HG02798 (cell line): ENCODE data around the gene TRUB1.
"Not testable (repeated sequence)": the region's sequence is repeated elsewhere in the genome, so short reads cannot be mapped to it uniquely, and the experiment has no call there.

Source experiments
- ATAC-seq: cut with Tn5 transposase; IDR thresholded peaks from one replicate; pipeline ENCODE4 v1.9.1; 2021; ENCODE audit warnings: mild to moderate bottlenecking; ENCODE audit not compliant: unreplicated experiment, poor library complexity

Gene TRUB1

DNA sequence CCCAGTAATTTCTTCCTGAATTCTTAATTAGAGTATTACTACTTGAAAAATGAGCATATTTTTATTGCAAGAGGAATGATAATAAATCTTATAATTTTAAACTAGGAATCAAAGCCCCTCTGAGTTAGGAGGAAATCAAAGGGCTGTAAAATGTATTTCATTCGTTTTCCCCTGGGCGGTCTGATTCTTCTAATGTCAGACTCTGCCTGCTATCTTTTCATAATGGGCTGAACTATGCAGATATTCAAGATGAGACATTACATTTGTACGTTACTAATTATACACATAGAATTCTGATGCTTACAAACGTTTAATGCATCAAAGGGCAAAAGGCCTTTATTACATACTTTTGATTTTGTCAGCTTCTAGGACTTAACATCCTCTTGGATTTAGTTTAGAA, 16.0 kb upstream of the TRUB1 start:
- ATAC-seq: no peak

DNA sequence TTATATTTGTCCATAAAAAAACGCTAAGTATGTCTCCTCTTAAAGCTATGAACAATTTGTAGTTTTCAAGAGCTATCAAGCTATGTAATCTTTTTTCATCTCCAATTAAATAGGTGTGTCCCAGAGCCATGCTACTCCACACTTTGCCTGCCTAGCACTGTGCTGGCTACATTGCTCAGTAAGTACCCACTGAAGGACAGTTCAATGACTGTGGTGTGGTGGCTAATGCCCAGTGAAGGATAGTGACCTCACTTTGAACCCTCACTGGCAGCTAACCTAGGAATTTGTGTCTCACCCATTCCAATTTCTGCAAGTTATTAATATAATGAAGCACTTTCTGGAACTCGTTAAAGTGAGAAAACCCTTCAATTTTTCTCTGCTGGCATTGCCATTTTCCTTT, 14.4 kb upstream of the TRUB1 start:
- ATAC-seq: no peak

DNA sequence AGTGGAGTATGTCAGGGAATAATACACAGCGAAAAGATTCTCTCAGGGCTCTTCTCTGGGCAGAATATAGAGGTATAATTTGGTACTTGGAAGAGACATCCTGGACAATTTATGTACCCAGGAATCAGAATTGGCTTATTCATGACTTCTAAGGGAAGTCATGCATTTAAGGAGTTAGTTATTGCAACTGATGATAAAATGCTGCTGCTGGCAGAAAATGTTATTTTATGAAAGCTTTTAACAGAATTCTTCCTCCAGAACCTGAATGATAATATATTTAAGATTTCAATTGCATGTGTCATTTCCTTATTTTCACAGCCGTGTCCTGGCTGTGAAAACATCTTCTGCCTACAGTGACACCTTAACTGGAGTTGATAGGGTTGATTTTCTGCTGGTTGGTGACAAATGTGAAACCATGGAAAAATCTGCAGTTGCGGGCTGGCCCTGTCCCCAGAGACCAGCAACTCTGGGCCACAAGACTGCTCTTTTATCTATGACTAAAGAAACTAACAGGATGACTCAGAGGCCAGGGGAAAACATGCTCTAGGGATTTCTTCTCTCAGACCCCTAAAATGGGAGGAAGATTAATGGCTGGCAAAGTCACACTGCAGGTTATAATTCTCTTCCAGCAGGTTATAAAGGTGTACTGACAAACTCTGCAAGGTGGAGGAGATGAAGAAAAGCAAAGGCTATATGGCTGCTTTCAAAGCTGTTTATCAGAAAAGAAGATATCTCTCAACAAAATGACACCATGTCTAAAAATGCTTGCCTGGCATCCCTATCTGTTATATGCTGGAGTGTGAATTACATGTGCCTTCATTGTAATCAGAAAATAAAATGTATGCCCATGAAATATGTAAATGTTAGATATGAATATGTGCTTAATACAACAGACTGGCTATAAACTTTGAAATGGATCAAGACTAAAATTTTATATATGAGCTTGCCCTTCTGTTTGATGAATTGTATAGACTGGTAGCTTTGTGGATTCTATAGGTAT, 12.1 kb upstream of the TRUB1 start:
- peak; percentile 64 for ATAC-seq

DNA sequence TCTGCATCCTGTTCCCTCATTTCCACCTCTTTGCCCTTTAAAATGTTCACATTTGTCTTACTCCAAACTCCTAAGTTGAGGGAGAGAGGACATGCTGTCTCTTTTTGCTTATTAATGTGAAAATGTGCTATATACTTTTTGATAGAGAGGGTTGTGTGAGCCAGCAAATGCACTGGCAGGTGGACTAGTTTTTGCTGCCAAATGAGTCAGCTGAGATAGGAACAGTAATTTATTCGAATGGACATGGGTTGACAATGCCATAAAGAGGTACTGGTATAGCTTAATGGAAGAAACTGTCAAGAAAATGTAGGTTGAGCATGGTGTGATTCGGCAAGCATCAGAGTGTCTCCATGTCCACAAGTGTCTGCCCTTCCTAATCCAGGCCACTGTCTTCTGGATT, 9.2 kb upstream of the TRUB1 start:
- ATAC-seq: no peak

DNA sequence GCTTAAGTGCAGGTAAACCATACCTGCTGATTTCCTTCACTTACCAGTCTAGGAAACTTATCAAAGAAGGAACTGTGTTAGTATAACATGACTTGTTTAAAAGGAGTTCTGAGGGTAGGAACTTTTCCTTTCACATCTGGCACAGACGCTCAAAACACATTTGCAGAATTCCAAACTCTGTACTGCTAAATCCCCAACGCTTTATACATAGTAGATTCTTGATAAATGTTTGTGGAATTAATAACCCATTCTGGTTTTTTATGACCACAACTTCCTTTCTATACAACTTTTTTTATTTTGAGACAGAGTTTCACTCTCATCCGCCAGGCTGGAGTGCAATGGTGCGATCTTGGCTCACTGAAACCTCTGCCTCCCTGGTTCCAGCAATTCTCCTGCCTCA, 7.7 kb upstream of the TRUB1 start:
- no peak for ATAC-seq

DNA sequence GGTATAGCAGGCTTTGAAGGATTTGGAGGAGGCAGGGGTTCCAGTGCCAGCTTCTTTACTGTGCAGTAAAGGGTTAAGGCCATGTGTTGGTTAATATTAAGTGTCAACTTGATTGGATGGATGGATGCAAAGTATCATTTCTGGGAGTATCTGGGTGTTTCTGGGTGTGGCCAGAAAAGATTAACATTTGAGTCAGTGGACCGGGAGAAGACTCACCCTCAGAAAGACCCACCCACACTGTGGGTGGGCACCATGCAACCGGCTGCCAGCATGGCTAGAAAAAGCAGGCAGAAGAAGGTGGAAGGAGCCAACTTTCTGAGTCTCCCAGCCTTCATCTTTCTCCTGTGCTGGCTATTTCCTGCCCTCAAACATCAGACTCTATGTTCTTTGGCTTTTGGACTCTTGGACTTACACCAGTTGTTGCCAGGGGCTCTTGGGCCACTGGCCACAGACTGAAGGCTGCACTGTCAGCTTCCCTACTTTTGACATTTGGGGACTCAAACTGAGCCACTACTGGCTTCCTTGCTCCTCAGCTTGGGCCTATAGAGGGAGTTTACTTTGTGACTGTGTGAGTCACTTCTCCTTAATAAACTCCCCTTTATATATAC, 6.8 kb upstream of the TRUB1 start:
- no peak for ATAC-seq

DNA sequence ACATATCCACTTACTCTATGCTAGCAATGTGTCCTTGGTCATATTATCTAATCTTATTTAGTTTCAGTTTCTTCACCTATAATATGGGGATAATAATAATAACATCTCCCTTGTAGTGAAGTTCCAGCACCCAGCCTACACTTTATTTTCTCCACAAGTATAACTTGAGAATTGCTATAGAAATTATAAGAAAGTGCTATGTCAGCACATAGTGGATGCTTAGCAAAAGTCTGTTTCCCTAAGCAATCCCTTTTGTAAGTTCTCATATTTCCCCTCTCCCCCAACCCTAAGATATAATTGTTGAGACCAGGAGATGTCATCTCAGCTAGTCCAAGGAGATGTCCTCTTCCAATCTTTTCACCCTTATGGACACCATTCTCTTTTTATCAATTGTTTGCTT, 5.8 kb upstream of the TRUB1 start:
- no peak for ATAC-seq

DNA sequence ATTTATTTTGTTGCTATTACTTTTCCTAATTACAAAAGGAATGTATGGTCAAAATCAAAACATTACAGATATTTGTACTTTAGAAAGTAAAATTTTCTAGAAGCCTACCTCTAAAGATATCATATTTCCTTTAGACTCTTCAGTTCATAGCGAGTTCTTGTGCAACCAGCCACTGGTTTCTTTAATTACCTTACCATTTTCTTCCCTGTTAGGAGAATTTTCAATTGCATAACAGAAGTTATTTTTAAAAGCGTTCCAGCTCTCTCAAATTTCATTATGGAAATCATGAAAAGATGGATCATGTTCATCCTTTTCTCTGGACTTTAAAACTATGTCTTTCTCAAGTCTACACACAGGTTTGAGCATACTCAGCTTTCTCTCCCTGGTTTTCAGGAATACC, 5.0 kb upstream of the TRUB1 start:
- no peak for ATAC-seq

DNA sequence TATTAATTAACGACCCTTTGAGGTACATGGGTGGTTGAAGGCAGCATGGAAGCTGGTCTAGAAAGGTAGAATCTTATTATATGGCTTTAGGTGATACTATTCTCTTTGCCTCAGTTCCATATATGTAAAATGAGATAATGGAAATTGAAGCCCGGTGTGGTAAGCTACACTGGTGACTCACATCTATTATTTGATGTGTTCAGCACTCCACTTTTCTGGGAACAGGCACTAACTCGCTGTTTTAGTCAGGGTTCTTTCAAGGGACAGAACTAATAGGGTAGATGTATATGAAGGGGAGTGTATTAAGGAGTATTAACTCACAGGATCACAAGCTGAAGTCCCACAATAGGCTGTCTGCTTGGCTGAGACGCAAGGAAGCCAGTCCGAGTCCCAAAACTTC, 4.4 kb upstream of the TRUB1 start:
- ATAC-seq: no peak

DNA sequence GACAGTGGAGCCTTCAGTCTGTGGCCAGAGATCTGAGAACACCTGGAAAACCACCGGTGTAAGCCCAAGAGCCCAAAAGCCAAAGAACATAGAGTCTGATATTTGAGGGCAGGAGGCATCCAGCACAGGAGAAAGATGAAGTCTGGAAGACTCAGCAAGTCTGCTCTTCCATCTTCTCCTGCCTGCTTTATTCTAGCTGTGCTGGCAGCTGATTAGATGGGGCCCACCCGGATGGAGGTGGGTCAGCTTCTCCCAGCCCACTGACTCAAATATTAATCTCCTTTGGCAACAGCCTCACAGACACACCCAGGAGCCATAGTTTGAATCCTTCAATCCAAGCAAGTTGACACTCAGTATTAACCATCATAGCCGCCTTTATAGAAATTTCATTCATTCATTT, 4.0 kb upstream of the TRUB1 start:
- not testable (repeated sequence) for ATAC-seq

DNA sequence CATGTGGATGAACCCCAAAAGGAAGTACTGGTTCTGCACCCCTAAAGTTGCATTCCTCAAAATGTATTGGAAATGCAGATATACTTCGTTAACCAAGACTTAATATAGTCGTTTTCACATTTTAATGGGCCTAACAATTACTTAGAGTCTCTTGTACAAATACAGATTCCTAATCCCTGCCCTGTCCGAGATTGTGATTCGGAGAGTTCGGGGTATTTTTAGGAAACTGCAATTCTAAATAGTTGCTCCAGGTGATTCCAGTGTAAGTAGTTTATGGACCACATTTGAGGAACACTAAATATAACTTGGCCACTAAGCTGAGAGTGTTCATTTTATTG, 830 bp downstream of the TRUB1 start:
- no peak for ATAC-seq

DNA sequence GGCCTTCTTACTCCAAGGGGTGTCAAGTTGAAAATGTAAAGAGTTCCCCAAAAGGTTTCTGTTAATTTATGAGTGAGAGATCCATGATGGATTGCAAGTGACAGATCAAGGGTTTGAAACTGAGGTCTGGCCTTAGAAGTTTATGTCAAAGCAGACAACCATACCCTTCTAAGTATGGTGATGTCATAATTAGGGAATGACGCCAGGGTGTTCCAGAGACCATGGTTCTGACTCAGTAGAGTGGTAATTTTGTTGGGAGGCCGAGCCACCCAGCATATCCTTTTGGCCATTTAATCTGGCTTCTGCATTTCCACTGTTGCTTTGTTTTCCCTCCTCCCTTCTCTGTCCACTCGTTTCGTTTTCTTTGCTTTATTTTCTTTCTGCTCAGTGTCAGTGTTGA, 2.7 kb downstream of the TRUB1 start:
- ATAC-seq: no peak

DNA sequence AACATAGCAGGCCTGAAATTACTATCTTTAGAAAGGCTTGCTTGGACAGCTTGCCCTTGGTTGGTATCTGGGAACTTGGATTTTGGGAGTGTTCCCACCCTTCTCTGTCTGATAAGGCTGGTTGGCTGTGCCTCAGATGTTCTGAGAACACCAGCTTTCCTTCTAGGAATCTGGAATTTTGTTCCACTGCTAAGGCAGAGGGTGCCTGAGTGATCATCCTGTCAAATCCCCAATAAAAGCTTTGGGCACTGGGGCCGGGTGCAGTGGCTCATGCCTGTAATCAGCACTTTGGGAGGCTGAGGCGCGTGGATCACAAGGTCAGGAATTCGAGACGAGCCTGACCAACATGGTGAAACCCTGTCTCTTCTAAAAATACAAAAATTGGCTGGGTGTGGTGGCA, 5.0 kb downstream of the TRUB1 start:
- no peak for ATAC-seq

DNA sequence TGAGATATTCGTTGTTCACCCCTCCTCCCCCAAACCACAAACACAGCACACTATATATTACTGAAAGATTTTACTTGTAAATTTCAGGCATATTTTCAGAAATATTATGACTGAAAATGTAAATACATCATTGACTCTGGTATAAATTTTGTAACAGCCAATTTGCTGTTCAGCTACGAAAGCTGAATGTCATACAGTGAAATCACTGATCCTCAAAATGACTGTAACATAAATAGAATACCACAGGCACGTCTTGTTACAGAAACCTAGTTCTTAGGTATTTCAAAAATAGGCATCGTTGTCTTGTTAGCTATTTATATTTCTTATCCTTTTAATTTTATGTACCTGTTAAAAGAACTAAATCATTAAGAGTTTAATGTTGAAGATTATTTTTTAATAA, 15.1 kb downstream of the TRUB1 start:
- ATAC-seq: no peak

DNA sequence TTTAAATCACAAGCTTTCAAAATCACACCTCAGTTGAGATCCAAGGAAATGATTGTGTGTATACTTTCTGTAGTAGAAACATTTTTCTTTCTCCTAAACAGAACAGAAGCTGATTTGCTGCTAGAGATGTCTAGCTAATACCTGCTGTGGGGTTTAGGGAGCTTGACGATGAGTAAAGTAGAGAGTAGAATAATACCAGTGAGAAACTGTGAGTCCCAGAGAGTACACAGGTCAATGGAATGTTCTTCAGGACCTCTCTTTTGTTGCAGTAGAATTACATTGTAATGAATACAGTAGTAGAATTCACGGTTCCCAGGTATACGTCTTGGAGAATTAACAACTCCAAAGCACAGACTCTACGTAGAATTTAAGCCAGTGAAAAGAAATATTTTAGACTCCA, 18.0 kb downstream of the TRUB1 start:
- ATAC-seq: no peak

DNA sequence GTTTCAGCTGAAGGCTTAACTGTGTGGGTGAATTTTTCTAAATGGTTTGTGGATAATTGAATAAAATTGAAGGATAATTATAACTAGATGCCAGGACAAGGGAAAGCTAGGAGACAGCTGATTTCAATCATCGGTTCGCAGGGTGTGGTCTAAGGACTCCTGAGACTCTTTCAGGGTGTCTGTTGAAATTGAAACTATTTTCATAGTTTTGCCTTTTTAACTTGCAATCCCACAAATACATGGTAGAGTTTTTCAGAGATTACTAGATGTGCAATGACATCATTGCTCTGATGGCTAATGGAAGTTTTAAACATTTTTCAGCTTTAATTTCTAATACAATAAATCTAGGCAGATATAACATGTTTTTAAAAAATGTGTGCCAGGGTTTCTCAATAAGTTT, 18.5 kb downstream of the TRUB1 start:
- peak; percentile 70 for ATAC-seq

DNA sequence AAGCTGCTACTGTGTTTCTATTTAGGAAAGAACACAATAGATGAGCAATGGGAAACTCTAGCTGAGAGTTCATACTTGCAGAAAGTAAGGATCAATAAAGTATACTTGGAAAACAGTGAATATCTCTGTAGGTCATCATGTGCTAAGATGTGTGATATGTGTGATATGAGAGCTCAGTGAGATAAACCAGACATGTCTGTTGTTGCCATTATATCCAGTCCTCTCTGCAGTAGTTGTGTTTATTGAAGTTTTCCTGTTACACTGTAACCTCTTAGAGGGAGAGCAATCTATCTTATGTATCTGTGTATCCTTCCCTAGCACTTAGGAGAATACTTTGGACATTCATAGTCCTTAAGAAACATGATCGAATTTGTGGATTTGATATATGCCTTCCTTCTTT, 19.1 kb downstream of the TRUB1 start:
- no peak for ATAC-seq

DNA sequence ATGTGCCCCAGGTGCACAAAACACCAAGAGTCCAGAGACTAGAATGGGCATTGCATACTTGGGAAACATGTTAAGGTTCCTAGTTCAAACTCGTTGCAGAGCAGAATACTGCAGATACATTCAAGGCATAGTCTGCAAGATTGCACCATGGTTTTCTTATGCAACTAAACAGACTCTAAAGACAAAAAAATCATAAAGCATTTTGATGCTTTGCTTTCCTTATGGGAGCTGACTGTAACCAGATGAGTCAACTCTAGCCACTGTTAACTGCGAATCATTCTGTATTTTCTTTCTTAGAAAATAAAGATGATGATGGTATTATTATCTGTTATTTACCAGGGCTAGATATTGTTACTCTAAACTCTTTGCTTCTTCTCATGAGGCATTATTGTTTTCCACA, 19.7 kb downstream of the TRUB1 start:
- ATAC-seq: no peak

DNA sequence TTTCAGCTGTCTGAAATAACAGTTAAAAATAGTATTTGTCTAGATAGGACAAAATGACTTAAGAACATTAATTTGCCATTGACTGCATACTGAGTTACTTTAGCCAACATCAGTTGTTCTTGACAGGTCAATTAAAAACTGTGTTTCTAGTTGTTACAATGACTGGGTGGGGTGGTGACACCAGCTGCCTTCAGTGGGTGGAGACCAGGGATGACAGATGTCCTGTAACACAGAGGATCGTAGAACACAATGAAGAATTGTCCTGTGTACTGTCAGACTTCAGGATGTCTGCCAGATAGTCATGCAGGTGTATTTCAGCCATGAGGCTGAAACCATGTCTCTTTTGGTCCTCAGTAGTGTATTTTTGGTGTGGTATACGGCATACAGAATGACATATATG, 24.4 kb downstream of the TRUB1 start:
- no peak for ATAC-seq

DNA sequence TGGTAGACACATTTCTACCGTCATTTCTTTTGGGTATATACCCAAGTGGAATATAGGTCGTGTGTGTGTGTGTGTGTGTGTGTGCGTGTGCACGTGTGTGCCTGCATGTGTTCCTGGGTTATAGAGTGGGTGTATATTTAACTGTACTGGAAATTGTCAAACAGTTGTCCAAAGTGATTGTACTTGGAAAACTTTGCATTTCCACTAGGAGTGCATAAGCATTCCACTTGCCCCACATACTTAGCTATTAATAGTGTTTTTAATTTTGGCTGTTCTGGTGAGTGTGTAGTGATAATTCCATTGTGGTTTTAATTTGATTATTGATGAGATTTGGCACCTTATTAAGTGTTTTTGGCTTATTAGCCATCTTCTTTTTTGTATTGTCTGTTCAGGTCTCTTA, 25.9 kb downstream of the TRUB1 start:
- no peak for ATAC-seq

DNA sequence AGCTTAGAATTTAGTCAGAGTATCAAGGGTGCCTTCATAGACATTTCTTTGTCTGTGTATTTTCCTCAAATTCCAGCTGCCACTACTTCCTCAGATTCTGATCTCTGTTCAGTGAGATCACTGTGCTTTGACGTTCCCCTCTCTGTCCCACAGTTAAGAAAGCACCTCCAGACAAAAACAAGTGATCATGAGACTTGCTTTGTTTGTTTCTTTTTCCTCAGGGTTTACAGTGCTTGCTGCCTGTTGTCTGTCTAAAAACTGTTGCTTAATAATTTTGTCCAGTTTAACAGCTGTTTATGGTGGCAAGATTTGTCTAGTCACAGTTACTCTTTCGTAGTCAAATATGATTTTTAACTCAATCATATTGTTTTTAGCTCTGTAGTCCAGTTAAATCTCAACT, 29.1 kb downstream of the TRUB1 start:
- no peak for ATAC-seq

DNA sequence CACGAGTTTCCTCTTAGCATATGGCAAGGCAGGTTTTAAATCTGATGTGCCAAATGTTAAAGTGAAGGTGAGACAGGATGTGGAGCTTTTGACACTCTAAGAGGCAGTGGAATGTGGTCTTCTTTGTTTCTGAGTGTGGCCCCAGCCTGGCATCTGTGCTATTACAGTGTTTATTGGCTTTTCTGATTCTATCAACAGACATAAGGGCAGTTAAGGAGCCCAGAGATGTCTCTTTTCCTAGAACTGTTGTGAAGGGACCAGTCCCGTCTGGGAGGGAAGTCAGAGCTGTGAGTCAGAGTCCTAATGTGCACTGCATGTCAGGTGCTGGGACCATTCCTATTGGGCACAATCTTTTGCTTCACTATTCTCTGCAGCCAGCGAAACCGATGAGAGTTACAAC, 32.5 kb downstream of the TRUB1 start:
- no peak for ATAC-seq
